Naive thymus-derived CD4-positive, alpha-beta T cell (primary cell): Measurements from ENCODE around the gene SAMM50. TPM values are rescaled to one million over a fixed set of nuclear protein-coding genes. Genes with fewer than 3 reads are reported as not detected.
A peak's percentile ranks its signal among the peaks of the same experiment; 100 is the strongest.

Experiments used
- ATAC-seq: fragments of 150-1000 bp; cut with Tn5 transposase; 2 replicates; pipeline ENCODE4 v1.10.0; 2021; ENCODE audit warnings: mild to moderate bottlenecking, moderate library complexity
- CTCF ChIA-PET: fragments of 350-600 bp; sonication (Branson Sonifier 250); formaldehyde crosslinking; loops from one replicate; lab custom pipeline; 2021; ENCODE audit warnings: antibody characterized with exemption; lab: Charles Lee
- POLR2A ChIA-PET: fragments of 350-600 bp; sonication (Branson Sonifier 250); formaldehyde crosslinking; loops from one replicate; lab custom pipeline; 2021; ENCODE audit warnings: antibody characterized with exemption, inconsistent platforms; lab: Charles Lee
- DNase-seq, 9 donors: peaks; one replicate each; pipeline versions ENCODE4 v3.0.0 to v3.0.0-alpha.2; 2020 to 2022; ENCODE audit warnings: mixed read lengths in 1 of 9
- H3K27ac ChIP-seq: one replicate; pipeline ENCODE4 v1.7.0; 2013; ENCODE audit warnings: mild to moderate bottlenecking, low read depth, low read length, moderate library complexity
- H3K27me3 ChIP-seq, 2 donors: one replicate each; pipeline ENCODE4 v1.7.0; 2013; ENCODE audit warnings: low read length in 2 of 2, mild to moderate bottlenecking in 2 of 2, moderate library complexity in 2 of 2; ENCODE audit not compliant: control insufficient read depth in 2 of 2, insufficient read depth in 2 of 2
- H3K36me3 ChIP-seq, 3 experiments: 1 replicate in 2 of 3; 2 replicates in 1 of 3; pipeline ENCODE4 v1.7.0; 2013; ENCODE audit warnings: low read length in 3 of 3, mild to moderate bottlenecking in 3 of 3, moderate library complexity in 1 of 3; ENCODE audit not compliant: insufficient read depth in 3 of 3, control insufficient read depth in 2 of 3
- H3K4me1 ChIP-seq, 2 donors: one replicate each; pipeline ENCODE4 v1.7.0; 2013; ENCODE audit warnings: low read length in 2 of 2, mild to moderate bottlenecking in 2 of 2, moderate library complexity in 1 of 2; ENCODE audit not compliant: control insufficient read depth in 2 of 2, insufficient read depth in 2 of 2
- H3K4me3 ChIP-seq: 2 replicates; pipeline ENCODE4 v1.7.0; 2013; ENCODE audit warnings: mild to moderate bottlenecking, low read length
- H3K9me3 ChIP-seq, 3 experiments: 1 replicate in 2 of 3; 2 replicates in 1 of 3; pipeline ENCODE4 v1.7.0; 2013; ENCODE audit warnings: low read length in 3 of 3; ENCODE audit not compliant: control insufficient read depth in 2 of 3
- H3K27ac Mint-ChIP-seq, 9 donors: one replicate each; pipeline ENCODE4 v1.8.0; 2020 to 2022; ENCODE audit warnings: mixed read lengths in 9 of 9, mild to moderate bottlenecking in 8 of 9, moderate library complexity in 5 of 9, inconsistent platforms in 2 of 9
- H3K27me3 Mint-ChIP-seq, 5 donors: one replicate each; pipeline ENCODE4 v1.8.0; 2021 to 2022; ENCODE audit warnings: mixed read lengths in 5 of 5, mild to moderate bottlenecking in 1 of 5
- H3K36me3 Mint-ChIP-seq, 5 donors: one replicate each; pipeline ENCODE4 v1.8.0; 2020 to 2022; ENCODE audit warnings: mixed read lengths in 5 of 5, mild to moderate bottlenecking in 3 of 5, inconsistent platforms in 1 of 5
- H3K4me1 Mint-ChIP-seq, 7 donors: one replicate each; pipeline ENCODE4 v1.8.0; 2020 to 2022; ENCODE audit warnings: mixed read lengths in 7 of 7, mild to moderate bottlenecking in 3 of 7, inconsistent platforms in 1 of 7
- H3K4me3 Mint-ChIP-seq, 10 donors: one replicate each; pipeline ENCODE4 v1.8.0; 2020 to 2022; ENCODE audit warnings: mild to moderate bottlenecking in 10 of 10, mixed read lengths in 10 of 10, moderate library complexity in 6 of 10, inconsistent platforms in 2 of 10
- H3K9me3 Mint-ChIP-seq, 11 donors: one replicate each; pipeline ENCODE4 v1.8.0; 2020 to 2022; ENCODE audit warnings: mixed read lengths in 11 of 11, mild to moderate bottlenecking in 4 of 11, inconsistent platforms in 1 of 11, moderate library complexity in 1 of 11
- intact Hi-C, 2 donors: fragments of 100-400 bp; cut with micrococcal nuclease; formaldehyde crosslinking; loops; one replicate each; pipeline ENCODE4 v1.15.1; 2023
- polyA plus RNA-seq, 2 donors: library from polyadenylated mRNA; unstranded; fragments of 300-500 nt; fragmentation: Illumina TruSeq; gene quantifications; one replicate each; pipeline ENCODE4 v1.2.3, GENCODE V29; 2021
- total RNA-seq, 6 experiments: library from RNA in 5 of 6; stranded (reverse) in 5 of 6; gene quantifications; 1 replicate in 5 of 6; 2 replicates in 1 of 6; pipeline ENCODE4 v1.2.3 and lab custom pipeline; 2021 to 2026

SAMM50 gene
- total and polyA plus RNA-seq, 7 experiments from 2014 or later, result 25.9 to 62.3 (median 36.2) TPM

DNA sequence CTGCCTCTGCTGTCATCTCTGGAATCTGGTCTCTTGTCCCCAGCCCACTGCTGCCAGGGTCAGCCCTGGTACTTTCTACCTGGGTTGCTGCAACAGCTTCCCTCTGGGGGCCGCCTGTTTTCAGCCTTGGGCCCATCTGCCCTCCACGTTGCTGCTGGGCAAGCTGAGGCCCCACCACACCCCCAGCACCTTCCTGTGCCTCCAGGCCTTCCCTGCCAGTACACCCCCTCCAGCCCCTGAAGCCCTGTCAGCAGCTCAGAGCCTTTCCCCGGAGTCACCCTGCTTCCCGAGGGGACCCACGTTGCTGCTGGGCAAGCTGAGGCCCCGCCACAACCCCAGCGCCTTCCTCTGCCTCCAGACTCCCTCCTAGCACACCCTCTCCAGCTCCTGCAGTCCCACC, 3.3 kb upstream of the SAMM50 start:
- ChIA-PET POLR2A (interaction anchor here (0.7 kb wide), 1 partner anchor 139 kb away, joined by 3 read pairs; no protein-coding TSS in a partner anchor), CTCF (interaction anchor here (0.6 kb wide), 2 partner anchors 26 to 42 kb away, joined by 3 to 4 read pairs; no protein-coding TSS in a partner anchor)
- Mint-ChIP-seq H3K27ac (no peak overlapping the region), H3K9me3 (peaks cover 0 to 2% (median 0%) of the 10 kb centered on the region in 11 donors), H3K4me3 (no peak overlapping the region), H3K36me3 (peaks cover 0 to 2% (median 0%) of the 10 kb centered on the region in 5 donors), H3K27me3 (peaks cover 0 to 6% (median 4%) of the 10 kb centered on the region in 5 donors), H3K4me1 (peaks cover 23 to 30% (median 25%) of the 10 kb centered on the region in 7 donors)
- peaks cover 0 to 4% of the 10 kb centered on the region in 2 donors for H3K27me3 ChIP-seq
- H3K4me3 ChIP-seq, result no peak overlapping the region
- H3K27ac ChIP-seq, result no peak overlapping the region
- ATAC-seq, result no peak
- H3K36me3 ChIP-seq, result peaks cover 0 to 9% (median 0%) of the 10 kb centered on the region in 3 experiments
- no peak for DNase-seq
- H3K9me3 ChIP-seq, result no peaks in the 10 kb centered on the region
- intact Hi-C loops, result no loop called here
- peaks cover 9 to 13% of the 10 kb centered on the region in 2 donors for H3K4me1 ChIP-seq

DNA sequence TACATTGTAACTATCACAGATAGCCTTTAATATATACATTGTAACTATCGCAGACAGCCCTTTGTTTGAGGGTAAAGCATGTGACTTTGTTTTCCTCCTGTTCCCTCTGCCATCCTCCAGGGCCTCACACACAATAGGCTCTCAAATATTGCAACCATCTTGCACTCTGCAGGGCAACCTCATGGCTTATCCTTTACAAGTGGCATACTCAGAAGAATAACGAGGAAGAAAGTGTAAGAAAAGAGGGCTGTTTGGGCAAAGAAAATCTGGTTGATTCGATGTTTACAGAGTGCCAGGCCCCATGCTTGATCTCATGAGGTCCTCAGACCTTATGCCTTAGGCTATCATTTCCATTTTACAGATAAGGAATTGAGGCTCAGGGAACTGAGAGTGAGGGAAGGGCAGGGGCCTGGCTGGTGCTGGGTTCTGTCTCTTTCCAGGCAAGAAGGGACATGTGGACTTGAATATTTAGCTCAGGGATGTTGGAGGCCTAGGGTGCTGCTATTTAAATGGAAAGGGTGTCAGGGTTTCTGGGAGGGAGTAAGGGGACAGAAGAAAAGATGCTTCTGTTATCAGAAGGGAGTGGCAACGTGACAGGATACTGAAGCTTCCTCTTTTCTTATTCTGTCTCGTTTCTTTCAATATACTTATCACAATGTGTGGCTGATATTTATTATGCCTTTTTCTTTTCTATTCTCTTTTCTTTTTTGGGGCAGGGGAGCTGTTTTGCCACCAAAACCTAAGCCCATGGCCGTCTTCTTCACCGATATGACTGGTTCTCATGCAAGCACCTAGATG, 1.1 kb upstream of the SAMM50 start:
- no peaks in the 10 kb centered on the region for H3K9me3 ChIP-seq
- Mint-ChIP-seq H3K27ac (peak overlapping the region; percentile 86 to 97 (median 94)), H3K9me3 (peaks cover 0 to 1% (median 0%) of the 10 kb centered on the region in 11 donors), H3K27me3 (peaks cover 0 to 6% (median 4%) of the 10 kb centered on the region in 5 donors), H3K4me3 (peak overlapping the region; percentile 90 to 100 (median 97)), H3K36me3 (peaks cover 0 to 4% (median 3%) of the 10 kb centered on the region in 5 donors), H3K4me1 (peaks cover 30 to 47% (median 37%) of the 10 kb centered on the region in 7 donors)
- H3K27ac ChIP-seq, result peak overlapping the region; percentile 88
- H3K4me1 ChIP-seq, result peaks cover 9 to 13% of the 10 kb centered on the region in 2 donors
- H3K36me3 ChIP-seq, result peaks cover 0 to 9% (median 0%) of the 10 kb centered on the region in 3 experiments
- H3K27me3 ChIP-seq, result peaks cover 0 to 4% of the 10 kb centered on the region in 2 donors
- H3K4me3 ChIP-seq, result peak overlapping the region; percentile 76
- CTCF ChIA-PET, result interaction anchor here (1.0 to 1.8 kb wide), 2 partner anchors 8 to 39 kb away, joined by 4 to 5 read pairs; no protein-coding TSS in a partner anchor
- ATAC-seq (no peak), DNase-seq (no peak)
- POLR2A ChIA-PET, result interaction anchor here (0.6 to 1.4 kb wide), 5 partner anchors 13 to 1218 kb away, joined by 3 to 5 read pairs (median 3); partner anchors contain the start of gene PNPLA3
- intact Hi-C loops, result no loop called here

DNA sequence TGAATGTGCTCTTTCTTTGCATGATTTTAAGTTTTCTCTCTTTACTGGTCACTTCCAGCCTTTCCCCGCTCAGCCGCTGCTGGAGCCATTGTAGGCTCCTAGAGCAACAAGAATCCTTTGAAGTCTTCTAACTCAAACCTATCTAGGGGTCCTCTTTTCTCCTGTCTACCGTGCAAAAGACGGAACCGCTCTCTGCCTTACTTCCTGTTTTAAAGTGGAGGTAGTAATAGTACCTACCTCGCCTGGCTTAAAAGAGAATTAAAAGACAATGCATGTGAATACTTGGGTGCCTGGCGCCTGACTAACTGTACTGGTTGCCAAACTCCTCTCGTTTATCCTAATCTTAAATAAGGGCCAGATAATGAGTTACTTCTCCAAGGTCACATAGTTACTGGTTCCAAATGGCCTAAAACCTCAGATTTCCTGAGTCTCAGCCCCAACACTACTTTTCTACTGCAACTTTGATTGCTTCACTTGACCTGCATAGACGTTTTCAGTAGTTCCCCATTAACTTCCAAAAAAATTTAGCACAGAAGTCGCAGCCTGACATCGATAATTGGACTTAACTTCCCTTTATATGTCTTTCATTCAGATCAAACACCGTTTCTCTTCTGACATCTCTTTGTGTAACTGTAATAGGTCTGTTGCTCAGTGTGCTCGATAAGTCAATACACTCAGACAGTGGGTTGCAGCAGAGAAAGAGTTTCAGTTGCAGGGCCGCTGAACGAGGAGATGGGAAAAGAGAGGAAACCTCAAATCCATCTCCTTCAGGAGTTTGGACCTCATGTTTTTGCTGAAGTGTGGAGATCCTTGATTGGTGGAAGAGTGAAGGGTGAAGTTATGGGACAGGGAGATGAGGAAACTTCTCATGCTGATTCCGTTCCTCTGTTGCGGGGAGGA, 891 bp downstream of the SAMM50 start:
- H3K9me3 ChIP-seq, result no peaks in the 10 kb centered on the region
- peaks cover 0 to 1% (median 0%) of the 10 kb centered on the region in 11 donors for H3K9me3 Mint-ChIP-seq
- peaks cover 9 to 13% of the 10 kb centered on the region in 2 donors for H3K4me1 ChIP-seq
- peaks cover 0 to 4% (median 3%) of the 10 kb centered on the region in 5 donors for H3K36me3 Mint-ChIP-seq
- H3K27me3 ChIP-seq, result peaks cover 0 to 4% of the 10 kb centered on the region in 2 donors
- ATAC-seq (no peak), DNase-seq (peak in 2 of 9 donors; percentile 13 to 24)
- H3K27ac Mint-ChIP-seq, result peak overlapping the region; percentile 86 to 97 (median 94)
- intact Hi-C loops, result loop anchor here (1.0 kb wide), 6 partner anchors 33 to 745 kb away; partner anchors contain the start of genes PARVB (in 1 of the 2), PNPLA3 (in 1 of the 2) and RTL6 (in 1 of the 2)
- peaks cover 0 to 9% (median 0%) of the 10 kb centered on the region in 3 experiments for H3K36me3 ChIP-seq
- H3K4me3 Mint-ChIP-seq, result peak overlapping the region; percentile 90 to 100 (median 97)
- peak overlapping the region; percentile 88 for H3K27ac ChIP-seq
- H3K4me1 Mint-ChIP-seq, result peaks cover 30 to 66% (median 49%) of the 10 kb centered on the region in 7 donors
- peak overlapping the region; percentile 76 for H3K4me3 ChIP-seq
- POLR2A ChIA-PET, result no interaction called here
- peaks cover 0 to 6% (median 4%) of the 10 kb centered on the region in 5 donors for H3K27me3 Mint-ChIP-seq
- CTCF ChIA-PET, result no interaction called here

DNA sequence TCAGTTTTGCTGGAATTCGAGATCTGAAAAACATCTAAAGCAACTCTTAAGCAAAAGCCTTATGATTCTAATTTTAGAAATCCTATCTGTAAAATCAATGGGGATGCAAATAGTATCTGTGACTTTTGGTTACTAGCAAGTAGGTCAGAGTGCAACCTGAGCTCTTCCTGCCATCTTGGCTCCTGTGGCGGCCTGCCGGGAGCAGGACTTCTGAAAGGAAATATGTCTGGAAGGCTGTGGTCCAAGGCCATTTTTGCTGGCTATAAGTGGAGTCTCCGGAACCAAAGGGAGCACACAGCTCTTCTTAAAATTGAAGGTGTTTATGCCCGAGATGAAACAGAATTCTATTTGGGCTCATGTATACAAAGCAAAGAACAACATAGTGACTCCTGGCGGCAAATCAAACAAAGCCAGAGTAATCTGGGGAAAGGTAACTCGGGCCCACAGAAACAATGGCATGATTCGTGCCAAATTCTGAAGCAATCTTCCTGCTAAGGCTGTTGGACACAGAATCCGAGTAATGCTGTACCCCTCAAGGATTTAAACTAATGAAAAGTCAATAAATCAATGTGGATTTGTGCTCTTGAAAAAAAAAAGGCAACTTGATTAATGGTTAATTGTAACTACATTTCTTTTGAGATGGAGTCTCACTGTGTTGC, 1.7 kb downstream of the SAMM50 start:
- no peak overlapping the region for H3K27ac ChIP-seq
- H3K27me3 ChIP-seq, result peaks cover 0 to 4% of the 10 kb centered on the region in 2 donors
- Mint-ChIP-seq H3K27ac (peak overlapping the region in 3 of 9 donors; percentile 86 to 90 (median 88)), H3K27me3 (peaks cover 0 to 5% (median 0%) of the 10 kb centered on the region in 5 donors), H3K36me3 (peaks cover 0 to 4% (median 3%) of the 10 kb centered on the region in 5 donors), H3K4me3 (peak overlapping the region; percentile 90 to 100 (median 97)), H3K9me3 (no peaks in the 10 kb centered on the region), H3K4me1 (peaks cover 30 to 66% (median 49%) of the 10 kb centered on the region in 7 donors)
- no peaks in the 10 kb centered on the region for H3K9me3 ChIP-seq
- POLR2A ChIA-PET, result no interaction called here
- intact Hi-C loops, result no loop called here
- CTCF ChIA-PET, result no interaction called here
- ATAC-seq (no peak), DNase-seq (no peak)
- no peak overlapping the region for H3K4me3 ChIP-seq
- H3K36me3 ChIP-seq, result peaks cover 0 to 9% (median 0%) of the 10 kb centered on the region in 3 experiments
- peaks cover 9 to 13% of the 10 kb centered on the region in 2 donors for H3K4me1 ChIP-seq

DNA sequence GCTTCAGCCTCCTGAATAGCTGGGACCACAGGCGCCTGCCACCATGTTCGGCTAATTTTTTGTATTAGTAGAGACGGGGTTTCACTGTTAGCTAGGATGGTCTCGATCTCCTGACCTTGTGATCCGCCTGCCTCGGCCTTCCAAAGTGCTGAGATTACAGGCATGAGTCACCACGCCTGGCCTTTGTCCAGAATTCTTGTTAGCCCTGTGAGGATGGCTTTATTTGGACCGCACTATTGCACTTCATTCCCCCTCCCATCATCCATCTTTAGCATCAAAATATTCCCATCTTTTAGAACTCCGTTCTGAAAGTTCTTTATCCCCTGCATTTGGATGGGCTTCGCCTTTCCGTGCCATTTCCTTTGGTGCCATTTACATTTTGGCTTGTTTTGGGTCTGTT, 2.6 kb downstream of the SAMM50 start:
- peaks cover 0 to 9% (median 0%) of the 10 kb centered on the region in 3 experiments for H3K36me3 ChIP-seq
- H3K9me3 ChIP-seq, result no peaks in the 10 kb centered on the region
- peak overlapping the region in 7 of 10 donors; percentile 29 to 70 (median 54) for H3K4me3 Mint-ChIP-seq
- ChIA-PET CTCF (interaction anchor here (0.5 kb wide), 1 partner anchor 10 kb away, joined by 3 read pairs; no protein-coding TSS in a partner anchor), POLR2A (no interaction called here)
- H3K27me3 ChIP-seq, result peaks cover 0 to 4% of the 10 kb centered on the region in 2 donors
- peaks cover 28 to 66% (median 49%) of the 10 kb centered on the region in 7 donors for H3K4me1 Mint-ChIP-seq
- H3K9me3 Mint-ChIP-seq, result no peaks in the 10 kb centered on the region
- ATAC-seq (no peak), DNase-seq (no peak)
- H3K27me3 Mint-ChIP-seq, result no peaks in the 10 kb centered on the region
- H3K36me3 Mint-ChIP-seq, result peaks cover 0 to 4% (median 3%) of the 10 kb centered on the region in 5 donors
- intact Hi-C loops, result no loop called here
- peaks cover 9 to 13% of the 10 kb centered on the region in 2 donors for H3K4me1 ChIP-seq
- peak overlapping the region in 2 of 9 donors; percentile 18 to 30 for H3K27ac Mint-ChIP-seq
- H3K27ac ChIP-seq, result no peak overlapping the region
- no peak overlapping the region for H3K4me3 ChIP-seq
